H1 (cell line): ENCODE results near the gene CADPS. TPM values are rescaled to one million over a fixed set of nuclear protein-coding genes. Genes with fewer than 3 reads are reported as not detected.

Experiments used
- CTCF ChIA-PET: fragments of 300-600 bp; sonication (Branson Sonifier 250); formaldehyde crosslinking; loops from one replicate; lab custom pipeline; 2021; ENCODE audit not compliant: partially characterized antibody; lab: Charles Lee
- POLR2A ChIA-PET: fragments of 300-600 bp; sonication (Branson Sonifier 250); formaldehyde crosslinking; loops from one replicate; lab custom pipeline; 2021; ENCODE audit warnings: inconsistent platforms; ENCODE audit not compliant: partially characterized antibody; lab: Charles Lee
- DNase-seq, 2 experiments: peaks; one replicate each; pipeline versions ENCODE4 v3.0.0 to v3.0.0-alpha.2; 2010 to 2022; ENCODE audit warnings: low spot score in 2 of 2, low read depth in 1 of 2, mixed read lengths in 1 of 2
- FAIRE-seq: peaks from 2 replicates; lab custom pipeline; 2011; peaks lifted over from hg19 to GRCh38; lab: Jason Lieb, UNC
- H2AFZ ChIP-seq: 2 replicates; pipeline ENCODE4 v1.8.1; 2012; ENCODE audit warnings: low read length, inconsistent platforms
- H2AK5ac ChIP-seq: 2 replicates; pipeline ENCODE4 v1.6.1; 2013; ENCODE audit warnings: low read depth, low read length
- H2BK120ac ChIP-seq: replicated peaks from 2 replicates; pipeline ENCODE3; 2013; ENCODE audit warnings: low read depth, low read length, inconsistent platforms
- H2BK12ac ChIP-seq: 2 replicates; pipeline ENCODE4 v1.6.1; 2013; ENCODE audit warnings: low read depth, low read length
- H2BK15ac ChIP-seq: 2 replicates; pipeline ENCODE4 v1.6.1; 2013; ENCODE audit warnings: low read length
- H2BK20ac ChIP-seq: 2 replicates; pipeline ENCODE4 v1.6.1; 2013; ENCODE audit warnings: low read length
- H2BK5ac ChIP-seq: 2 replicates; pipeline ENCODE4 v1.6.1; 2013; ENCODE audit warnings: low read depth, low read length
- H3K14ac ChIP-seq: 2 replicates; pipeline ENCODE4 v1.6.1; 2013; ENCODE audit warnings: inconsistent platforms; ENCODE audit not compliant: insufficient read length
- H3K18ac ChIP-seq: 2 replicates; pipeline ENCODE4 v1.6.1; 2013; ENCODE audit warnings: low read length; ENCODE audit errors: extremely low read depth
- H3K23ac ChIP-seq: 2 replicates; pipeline ENCODE4 v1.6.1; 2013; ENCODE audit warnings: inconsistent platforms; ENCODE audit not compliant: insufficient read length
- H3K23me2 ChIP-seq: 2 replicates; pipeline ENCODE4 v1.6.1; 2013; ENCODE audit warnings: low read depth, low read length
- H3K27ac ChIP-seq: 2 replicates; pipeline ENCODE4 v1.6.1; 2011; ENCODE audit warnings: low read depth, low read length, inconsistent platforms
- H3K27me3 ChIP-seq, 4 experiments: replicated peaks in 1 of 4; 1 replicate in 1 of 4; 2 replicates in 3 of 4; pipeline versions ENCODE4 v1.6.1 to v1.8.1; 2011 to 2013; ENCODE audit warnings: low read length in 3 of 4, mild to moderate bottlenecking in 3 of 4, inconsistent platforms in 2 of 4, mixed read lengths in 2 of 4, moderate library complexity in 1 of 4; ENCODE audit not compliant: control insufficient read depth in 3 of 4, insufficient read depth in 3 of 4; ENCODE audit errors: extremely low read depth in 1 of 4
- H3K36me3 ChIP-seq, 4 experiments: 2 replicates each; pipeline versions ENCODE4 v1.6.1 to v1.8.1; 2011 to 2013; ENCODE audit warnings: mild to moderate bottlenecking in 4 of 4, low read length in 3 of 4, moderate library complexity in 2 of 4, control low read depth in 1 of 4, inconsistent platforms in 1 of 4; ENCODE audit not compliant: insufficient read depth in 4 of 4, control insufficient read depth in 2 of 4
- H3K4ac ChIP-seq: replicated peaks from 2 replicates; pipeline ENCODE3; 2013; ENCODE audit warnings: low read length, low read depth, mixed read lengths, inconsistent platforms; ENCODE audit not compliant: insufficient read length
- H3K4me1 ChIP-seq, 4 experiments: replicated peaks in 1 of 4; 1 replicate in 1 of 4; 2 replicates in 3 of 4; pipeline versions ENCODE4 v1.6.1 to v1.8.1; 2011 to 2013; ENCODE audit warnings: low read length in 3 of 4, inconsistent platforms in 2 of 4, mixed read lengths in 1 of 4; ENCODE audit not compliant: insufficient read depth in 4 of 4, control insufficient read depth in 3 of 4
- H3K4me2 ChIP-seq, 2 experiments: 2 replicates each; pipeline versions ENCODE4 v1.6.1 to v1.8.1; 2011 to 2013; ENCODE audit warnings: low read depth in 2 of 2, low read length in 2 of 2, control low read depth in 1 of 2, inconsistent platforms in 1 of 2, mild to moderate bottlenecking in 1 of 2; ENCODE audit not compliant: insufficient read depth in 1 of 2
- H3K4me3 ChIP-seq, 4 experiments: fragments of 200-600, 300-600 bp in 1 of 4; sonication (generic), shearing (Covaris generic), sonication (Bioruptor Twin) in 1 of 4; 2 replicates each; pipeline versions ENCODE4 v1.5.1 to v1.8.1; 2011 to 2016; ENCODE audit warnings: low read length in 4 of 4, low read depth in 3 of 4, control low read depth in 2 of 4, inconsistent platforms in 2 of 4, mild to moderate bottlenecking in 2 of 4, mixed read lengths in 1 of 4, moderate library complexity in 1 of 4; ENCODE audit not compliant: insufficient read depth in 2 of 4; ENCODE audit errors: extremely low read depth in 1 of 4
- H3K56ac ChIP-seq: replicated peaks from 2 replicates; pipeline ENCODE3; 2013; ENCODE audit warnings: low read depth, mild to moderate bottlenecking, mixed read lengths, low read length, inconsistent platforms; ENCODE audit not compliant: insufficient read length
- H3K79me1 ChIP-seq: 2 replicates; pipeline ENCODE4 v1.6.1; 2013; ENCODE audit warnings: low read depth, low read length, control low read depth
- H3K79me2 ChIP-seq, 2 experiments: 2 replicates each; pipeline versions ENCODE4 v1.6.1 to v1.8.1; 2012 to 2013; ENCODE audit warnings: low read length in 2 of 2, mild to moderate bottlenecking in 2 of 2, inconsistent platforms in 1 of 2; ENCODE audit not compliant: insufficient read depth in 2 of 2, control insufficient read depth in 1 of 2
- H3K9ac ChIP-seq, 4 experiments: replicated peaks in 1 of 4; 1 replicate in 1 of 4; 2 replicates in 3 of 4; pipeline versions ENCODE4 v1.6.1 to v1.8.1; 2011 to 2013; ENCODE audit warnings: low read depth in 3 of 4, low read length in 3 of 4, control low read depth in 2 of 4, mild to moderate bottlenecking in 2 of 4, moderate library complexity in 2 of 4, inconsistent platforms in 1 of 4; ENCODE audit errors: extremely low read depth in 1 of 4
- H3K9me3 ChIP-seq, 2 experiments: 2 replicates each; pipeline versions ENCODE4 v1.6.1 to v1.8.1; 2012 to 2013; ENCODE audit warnings: mild to moderate bottlenecking in 2 of 2, moderate library complexity in 2 of 2, control low read depth in 1 of 2, inconsistent platforms in 1 of 2, low read depth in 1 of 2, low read length in 1 of 2, mixed read lengths in 1 of 2; ENCODE audit not compliant: insufficient read depth in 2 of 2
- H4K20me1 ChIP-seq, 2 experiments: replicated peaks in 1 of 2; 2 replicates each; pipeline versions ENCODE3 to v1.8.1; 2011 to 2013; ENCODE audit warnings: inconsistent platforms in 2 of 2, low read length in 2 of 2, mild to moderate bottlenecking in 1 of 2; ENCODE audit not compliant: insufficient read depth in 2 of 2, control insufficient read depth in 1 of 2
- H4K5ac ChIP-seq: 2 replicates; pipeline ENCODE4 v1.6.1; 2013; ENCODE audit warnings: low read length, low read depth, mixed read lengths, inconsistent platforms; ENCODE audit not compliant: insufficient read length
- H4K8ac ChIP-seq: 2 replicates; pipeline ENCODE4 v1.8.0; 2013; ENCODE audit warnings: mild to moderate bottlenecking, moderate library complexity, low read length, inconsistent platforms; ENCODE audit not compliant: insufficient read depth; ENCODE audit errors: extremely low read depth
- H4K91ac ChIP-seq: replicated peaks from 2 replicates; pipeline ENCODE3; 2013; ENCODE audit warnings: low read length, mixed read lengths, inconsistent platforms; ENCODE audit not compliant: insufficient read length
- EGR1 ChIP-seq: IDR thresholded peaks from 2 replicates; pipeline ENCODE4 v1.6.1; 2011; ENCODE audit warnings: low read depth, low read length, borderline replicate concordance
- HDAC6 ChIP-seq: IDR thresholded peaks from one replicate; pipeline ENCODE4 v1.7.1; 2012; ENCODE audit warnings: low read depth, mild to moderate bottlenecking, inconsistent platforms, low read length, moderate library complexity
- JUN ChIP-seq: IDR thresholded peaks from 2 replicates; pipeline ENCODE4 v1.6.1; 2011; ENCODE audit warnings: low read depth, mild to moderate bottlenecking, improper control_type of control experiment, low read length
- KDM4A ChIP-seq: IDR thresholded peaks from one replicate; pipeline ENCODE4 v1.7.1; 2012; ENCODE audit warnings: low read depth, mild to moderate bottlenecking, moderate library complexity, low read length, inconsistent platforms; ENCODE audit not compliant: severe bottlenecking
- MAFK ChIP-seq: IDR thresholded peaks from 2 replicates; pipeline ENCODE4 v1.6.1; 2012; ENCODE audit warnings: low read depth, mild to moderate bottlenecking, improper control_type of control experiment, low read length
- SAP30 ChIP-seq: fragments of 300-600 bp; sonication (generic); IDR thresholded peaks from 2 replicates; pipeline ENCODE4 v1.7.1; 2012; ENCODE audit warnings: low read length, moderate library complexity, mild to moderate bottlenecking, inconsistent platforms; ENCODE audit not compliant: insufficient read depth, insufficient replicate concordance
- SP2 ChIP-seq: IDR thresholded peaks from 2 replicates; pipeline ENCODE4 v1.6.1; 2012; ENCODE audit warnings: mild to moderate bottlenecking, low read length, inconsistent platforms
- SP4 ChIP-seq: IDR thresholded peaks from 2 replicates; pipeline ENCODE4 v1.6.1; 2012; ENCODE audit warnings: low read length, inconsistent platforms
- WGBS, 2 experiments: shearing (Covaris generic) in 1 of 2; methylation state at CpG; one replicate each; pipeline versions ENCODE4 v1.1.6 to v1.1.7; 2013 to 2015; ENCODE audit warnings: low lambda C conversion rate in 2 of 2, mixed read lengths in 2 of 2, inconsistent platforms in 1 of 2, low coverage in 1 of 2, missing lambda C conversion rate in 1 of 2; ENCODE audit not compliant: insufficient replicate concordance in 2 of 2, insufficient coverage in 1 of 2, insufficient read length in 1 of 2; ENCODE audit errors: extremely low coverage in 1 of 2, missing lambda C conversion rate in 1 of 2; 5-methylcytosine and 5-hydroxymethylcytosine counted together
- polyA plus RNA-seq, 7 experiments: library from polyadenylated mRNA; depleted of rRNA in 3 of 7; stranded (reverse) in 5 of 7; unstranded in 2 of 7; fragments of >200 nt in 5 of 7; fragments of 200-250 nt in 2 of 7; gene quantifications; 1 replicate in 5 of 7; 2 replicates in 1 of 7; 4 replicates in 1 of 7; pipeline versions ENCODE4 v1.2.1 to v1.2.3, GENCODE V29; 2011 to 2013; ENCODE audit warnings: missing spikeins in 2 of 7, mixed read lengths in 2 of 7
- total RNA-seq: library from RNA; stranded (reverse); fragmentation: NEBNext Ultra II Directional; extraction: Animal tissue kit (Norgen Biotek cat#: 25700); gene quantifications from 2 replicates; pipeline ENCODE4 v1.2.1, GENCODE V29; 2021
- TF ChIP-seq, protein P1 (sequence below): IDR thresholded peaks from 2 replicates; pipeline ENCODE4 v1.6.1; 2012; ENCODE audit warnings: low read length, inconsistent platforms
- TF ChIP-seq, protein P2 (sequence below): IDR thresholded peaks from 2 replicates; pipeline ENCODE4 v1.6.1; 2012; ENCODE audit warnings: inconsistent platforms

CADPS gene
- total and polyA plus RNA-seq, 2 of the 8 experiments (the other 6 are each of a cell fraction or from before 2014, with no cell fraction given), result 7.1 to 10.2 TPM

DNA sequence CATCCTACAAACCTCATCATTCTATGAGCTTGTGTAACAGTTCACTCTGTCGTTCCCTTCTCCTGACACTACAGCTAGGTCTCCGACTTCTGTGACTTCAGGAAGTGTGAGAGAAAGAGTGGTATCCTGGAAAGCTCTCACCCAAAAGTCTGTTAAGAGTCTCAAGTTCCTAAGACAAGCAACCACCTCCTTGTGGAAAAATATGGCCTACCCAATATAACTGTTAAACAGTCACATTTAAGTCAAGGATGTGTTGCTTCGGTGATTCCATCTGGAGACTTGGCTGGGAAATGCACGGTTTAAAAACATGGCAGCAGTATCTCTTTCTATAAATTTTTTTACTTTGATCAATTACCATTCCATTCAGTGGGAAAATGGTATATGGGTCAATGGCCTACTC is 515.7 kb downstream of the CADPS start:
- Histone ChIP-seq H3K4me2 (no peak overlapping the region), H4K5ac (no peak overlapping the region), H3K79me2 (no peaks in the 10 kb centered on the region), H2AFZ (no peak overlapping the region), H3K27me3 (peaks cover 6 to 51% (median 35%) of the 10 kb centered on the region in 4 experiments), H3K4me3 (no peak overlapping the region), H2BK20ac (no peak overlapping the region), H3K4ac (no peak overlapping the region), H3K23me2 (no peaks in the 10 kb centered on the region), H4K8ac (no peak overlapping the region), H2BK120ac (no peak overlapping the region), H2BK5ac (no peak overlapping the region), H3K27ac (no peak overlapping the region), H3K56ac (no peak overlapping the region), H3K4me1 (no peaks in the 10 kb centered on the region), H4K20me1 (no peaks in the 10 kb centered on the region), H3K79me1 (no peaks in the 10 kb centered on the region), H4K91ac (no peak overlapping the region), H2AK5ac (no peak overlapping the region), H3K14ac (no peak overlapping the region), H3K9me3 (no peaks in the 10 kb centered on the region), H3K9ac (no peak overlapping the region), H3K36me3 (no peaks in the 10 kb centered on the region), H2BK15ac (no peak overlapping the region), H3K18ac (no peak overlapping the region), H2BK12ac (no peak overlapping the region), H3K23ac (no peak overlapping the region)
- DNase-seq (no peak), FAIRE-seq (no peak)
- TF ChIP-seq MAFK, result no peak
- TF ChIP-seq, protein P1, sequence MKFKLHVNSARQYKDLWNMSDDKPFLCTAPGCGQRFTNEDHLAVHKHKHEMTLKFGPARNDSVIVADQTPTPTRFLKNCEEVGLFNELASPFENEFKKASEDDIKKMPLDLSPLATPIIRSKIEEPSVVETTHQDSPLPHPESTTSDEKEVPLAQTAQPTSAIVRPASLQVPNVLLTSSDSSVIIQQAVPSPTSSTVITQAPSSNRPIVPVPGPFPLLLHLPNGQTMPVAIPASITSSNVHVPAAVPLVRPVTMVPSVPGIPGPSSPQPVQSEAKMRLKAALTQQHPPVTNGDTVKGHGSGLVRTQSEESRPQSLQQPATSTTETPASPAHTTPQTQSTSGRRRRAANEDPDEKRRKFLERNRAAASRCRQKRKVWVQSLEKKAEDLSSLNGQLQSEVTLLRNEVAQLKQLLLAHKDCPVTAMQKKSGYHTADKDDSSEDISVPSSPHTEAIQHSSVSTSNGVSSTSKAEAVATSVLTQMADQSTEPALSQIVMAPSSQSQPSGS, result no peak
- TF ChIP-seq EGR1, result no peak
- TF ChIP-seq JUN, result no peak
- no peak for TF ChIP-seq HDAC6
- TF ChIP-seq KDM4A, result no peak
- no peak for TF ChIP-seq SAP30
- TF ChIP-seq SP4, result no peak
- TF ChIP-seq, protein P2, sequence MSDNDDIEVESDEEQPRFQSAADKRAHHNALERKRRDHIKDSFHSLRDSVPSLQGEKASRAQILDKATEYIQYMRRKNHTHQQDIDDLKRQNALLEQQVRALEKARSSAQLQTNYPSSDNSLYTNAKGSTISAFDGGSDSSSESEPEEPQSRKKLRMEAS, result no peak
- TF ChIP-seq SP2, result no peak
- 85% methylated on average over 4 of the region's 4 CpGs; no CpG with 5 or more reads in 1 of the 2 experiments for WGBS, 2 experiments
- POLR2A ChIA-PET, result no interaction called here
- CTCF ChIA-PET, result interaction anchor here (0.6 to 3.3 kb wide), 8 partner anchors 13 to 199 kb away, joined by 3 to 14 read pairs (median 5); no protein-coding TSS in a partner anchor
